Lung (tissue), 12 donors: ENCODE data around the gene SPACA4. TPM values are rescaled to one million over a fixed set of nuclear protein-coding genes. Genes with fewer than 3 reads are reported as not detected.

ENCODE experiments used
- ATAC-seq: fragments of 200-7000 bp; cut with Tn5 transposase; one replicate; pipeline ENCODE4 v1.9.1; 2020; ENCODE audit warnings: moderate number of reproducible peaks; ENCODE audit not compliant: insufficient read depth, low FRiP score
- DNase-seq, 3 donors: peaks; one replicate each; pipeline ENCODE4 v3.0.0-alpha.2; 2013 to 2017
- H3K27ac ChIP-seq, 2 donors: one replicate each; pipeline ENCODE4 v1.5.1; 2013; ENCODE audit warnings: mild to moderate bottlenecking in 2 of 2, moderate library complexity in 2 of 2, control low read depth in 1 of 2, inconsistent platforms in 1 of 2, low read depth in 1 of 2, low read length in 1 of 2
- H3K27me3 ChIP-seq, 3 donors: one replicate each; pipeline ENCODE4 v1.5.1; 2013; ENCODE audit warnings: low read length in 2 of 3; ENCODE audit not compliant: control insufficient read depth in 3 of 3, insufficient read depth in 3 of 3
- H3K36me3 ChIP-seq, 4 donors: one replicate each; pipeline ENCODE4 v1.5.1; 2013; ENCODE audit warnings: low read length in 4 of 4, mild to moderate bottlenecking in 1 of 4, moderate library complexity in 1 of 4; ENCODE audit not compliant: control insufficient read depth in 4 of 4, insufficient read depth in 4 of 4
- H3K4me1 ChIP-seq, 5 donors: one replicate each; pipeline ENCODE4 v1.5.1; 2013; ENCODE audit warnings: low read length in 5 of 5, mild to moderate bottlenecking in 2 of 5, moderate library complexity in 1 of 5; ENCODE audit not compliant: control insufficient read depth in 5 of 5, insufficient read depth in 5 of 5
- H3K4me3 ChIP-seq: one replicate; pipeline ENCODE4 v1.5.1; 2013; ENCODE audit warnings: mild to moderate bottlenecking, control low read depth, moderate library complexity
- H3K9ac ChIP-seq, 2 donors: one replicate each; pipeline ENCODE4 v1.5.1; 2013; ENCODE audit warnings: low read length in 2 of 2, control low read depth in 1 of 2; ENCODE audit not compliant: insufficient read depth in 1 of 2
- H3K9me3 ChIP-seq, 4 donors: one replicate each; pipeline ENCODE4 v1.5.1; 2013; ENCODE audit warnings: low read length in 3 of 4, mild to moderate bottlenecking in 1 of 4, moderate library complexity in 1 of 4; ENCODE audit not compliant: control insufficient read depth in 4 of 4, insufficient read depth in 3 of 4
- CTCF ChIP-seq: IDR thresholded peaks from 2 replicates; pipeline ENCODE4 v1.5.1; 2012; ENCODE audit warnings: mild to moderate bottlenecking; ENCODE audit errors: control extremely low read depth, extremely low read depth
- WGBS, 2 donors: extraction: QIAGEN DNeasy Blood & Tissue Kit; methylation state at CpG; one replicate each; pipeline ENCODE4 v1.1.7; 2013; 5-methylcytosine and 5-hydroxymethylcytosine counted together
- polyA plus RNA-seq, 2 donors: library from polyadenylated mRNA; stranded (reverse); fragments of 200-250 nt; gene quantifications; one replicate each; pipeline ENCODE4 v1.2.1, GENCODE V29; 2013
- total RNA-seq, 2 donors: library from RNA; depleted of rRNA in 1 of 2; stranded (reverse); fragments of >200 nt in 1 of 2; gene quantifications; one replicate each; pipeline ENCODE4 v1.2.1, GENCODE V29; 2014 to 2021
- donor health status: control.
- donor health status: control.
- donor health status: Bipolar disorder and iron deficiency.
- donor health status: healthy.
- donor health status: DM: yes; HTN: yes; CAD: no.

Gene SPACA4
- total and polyA plus RNA-seq, 4 donors = 0.03 to 0.16 TPM; not detected in 2

GRCh38 chr19:48603001-48603400, 3.5 kb upstream of the SPACA4 start:
- Histone ChIP-seq H3K9me3 (no peaks in the 10 kb centered on the region), H3K27ac (no peak overlapping the region), H3K9ac (no peak overlapping the region), H3K4me1 (no peaks in the 10 kb centered on the region), H3K4me3 (no peak overlapping the region), H3K36me3 (no peaks in the 10 kb centered on the region), H3K27me3 (no peaks in the 10 kb centered on the region)
- TF ChIP-seq CTCF = no peak
- ATAC-seq = no peak
- WGBS, 2 donors = 81 to 83% methylated on average over 9 of the region's 9 CpGs
- no peak for DNase-seq

DNA sequence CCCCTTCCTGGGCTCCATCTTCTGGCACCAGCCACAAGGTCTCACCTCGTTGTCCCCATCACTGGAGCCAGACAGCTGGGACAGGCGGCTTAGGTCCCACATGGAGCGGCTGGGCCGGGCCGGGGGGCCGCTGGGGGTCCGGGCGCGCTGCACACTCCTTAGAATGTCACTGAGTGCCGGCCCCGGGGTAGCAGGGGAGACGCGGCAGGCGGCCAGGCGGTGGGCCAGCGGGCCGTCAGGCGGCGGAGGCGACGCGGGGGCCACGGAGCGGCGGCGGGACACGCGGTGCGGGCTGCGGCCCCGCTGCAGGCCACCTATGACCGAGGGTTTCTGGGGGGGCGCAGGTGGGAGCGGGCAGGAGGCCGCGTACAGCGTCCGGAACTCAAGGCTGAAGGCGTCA, 3.1 kb upstream of the SPACA4 start:
- TF ChIP-seq CTCF = no peak
- 92 to 93% methylated on average over 32 to 39 of the region's 39 CpGs for WGBS, 2 donors

GRCh38 chr19:48603850-48604249, 2.7 kb upstream of the SPACA4 start:
- WGBS, 2 donors = 95 to 96% methylated on average over 9 of the region's 9 CpGs
- ATAC-seq = no peak
- no peaks in the 10 kb centered on the region for H3K27me3 ChIP-seq
- no peak for DNase-seq
- H3K9me3 ChIP-seq = no peaks in the 10 kb centered on the region
- no peak overlapping the region for H3K4me3 ChIP-seq
- no peak overlapping the region for H3K9ac ChIP-seq
- H3K4me1 ChIP-seq = no peaks in the 10 kb centered on the region
- H3K27ac ChIP-seq = no peak overlapping the region
- H3K36me3 ChIP-seq = no peaks in the 10 kb centered on the region
- no peak for TF ChIP-seq CTCF

More for the DNA sequence above, 3.1 kb upstream of the SPACA4 start:
- Histone ChIP-seq H3K4me1 (no peaks in the 10 kb centered on the region), H3K4me3 (no peak overlapping the region), H3K9ac (no peak overlapping the region), H3K27ac (no peak overlapping the region), H3K36me3 (no peaks in the 10 kb centered on the region), H3K27me3 (no peaks in the 10 kb centered on the region), H3K9me3 (no peaks in the 10 kb centered on the region)
- ATAC-seq (no peak), DNase-seq (no peak)

GRCh38 chr19:48607359-48607755, 815 bp downstream of the SPACA4 start:
- 88 to 90% methylated on average over 7 of the region's 7 CpGs for WGBS, 2 donors
- H3K4me1 ChIP-seq = no peaks in the 10 kb centered on the region
- H3K27me3 ChIP-seq = no peaks in the 10 kb centered on the region
- TF ChIP-seq CTCF = no peak
- no peak overlapping the region for H3K9ac ChIP-seq
- H3K9me3 ChIP-seq = no peaks in the 10 kb centered on the region
- no peak for DNase-seq
- no peaks in the 10 kb centered on the region for H3K36me3 ChIP-seq
- H3K27ac ChIP-seq = no peak overlapping the region
- no peak overlapping the region for H3K4me3 ChIP-seq
- ATAC-seq = no peak
